Body of pancreas (tissue), 4 donors: ENCODE measurements around the gene TGM6. TPM values are rescaled to one million over a fixed set of nuclear protein-coding genes. Genes with fewer than 3 reads are reported as not detected.

Experiments
- ATAC-seq: fragments of 150-250 bp; one replicate; pipeline ENCODE4 v1.9.1; 2016
- DNase-seq, 4 donors: peaks; one replicate each; pipeline ENCODE4 v3.0.0-alpha.2; 2019
- H3K27ac ChIP-seq, 4 donors: fragments of 200-600 bp; sonication (generic); 1 replicate in 3 of 4; 2 replicates in 1 of 4; pipeline versions ENCODE4 v1.5.1 to v1.6.1; 2016 to 2019; ENCODE audit warnings: mild to moderate bottlenecking in 1 of 4, mixed read lengths in 1 of 4, moderate library complexity in 1 of 4
- H3K27me3 ChIP-seq, 2 donors: fragments of 200-600 bp; sonication (generic); one replicate each; pipeline ENCODE4 v1.6.0; 2016; ENCODE audit warnings: mild to moderate bottlenecking in 1 of 2
- H3K36me3 ChIP-seq, 2 donors: fragments of 200-600 bp; sonication (generic); replicated peaks in 1 of 2; 2 replicates each; pipeline ENCODE4 v1.5.1; 2016; ENCODE audit warnings: low read depth in 2 of 2; ENCODE audit not compliant: insufficient read depth in 1 of 2
- H3K4me1 ChIP-seq: fragments of 200-600 bp; sonication (generic); one replicate; pipeline ENCODE4 v1.6.0; 2016
- H3K4me3 ChIP-seq, 2 donors: fragments of 200-600 bp; sonication (generic); 1 replicate in 1 of 2; 2 replicates in 1 of 2; pipeline ENCODE4 v1.5.1; 2016 to 2019
- H3K9me3 ChIP-seq, 3 donors: fragments of 200-600 bp; sonication (generic); 1 replicate in 2 of 3; 2 replicates in 1 of 3; pipeline ENCODE4 v1.5.1; 2016
- CTCF ChIP-seq, 7 experiments: fragments of 450-650 bp in 4 of 7; fragments of 200-600 bp in 3 of 7; sonication (generic) in 3 of 7; IDR thresholded peaks; one replicate each; pipeline ENCODE4 v1.5.1; 2016 to 2019; ENCODE audit warnings: antibody characterized with exemption in 7 of 7
- POLR2A ChIP-seq, 3 donors: fragments of 450-650 bp; IDR thresholded peaks; one replicate each; pipeline ENCODE4 v1.6.1; 2016; ENCODE audit warnings: antibody characterized with exemption in 3 of 3, mild to moderate bottlenecking in 2 of 3
- WGBS, 2 donors: methylation state at CpG; one replicate each; pipeline ENCODE4 v1.1.5; 2017; 5-methylcytosine and 5-hydroxymethylcytosine counted together
- intact Hi-C: fragments of 100-400 bp; cut with DNase I; formaldehyde crosslinking; loops from one replicate; pipeline ENCODE4 v1.15.1; 2023
- total RNA-seq, 2 donors: library from RNA; depleted of rRNA; stranded (reverse); fragments of >200 nt; gene quantifications; one replicate each; pipeline ENCODE4 v1.1.0, GENCODE V29; 2016

TGM6 gene
- total RNA-seq, 2 donors from 2014 or later = not detected

GRCh38 chr20:2381303-2381702 is 602 bp downstream of the TGM6 start:
- no peaks in the 10 kb centered on the region for H3K9me3 ChIP-seq
- 68% methylated on average over 7 of the region's 7 CpGs for WGBS, 2 donors
- ATAC-seq = no peak
- no peak overlapping the region for H3K4me3 ChIP-seq
- DNase-seq = no peak
- no peak overlapping the region for H3K27ac ChIP-seq
- H3K27me3 ChIP-seq = no peaks in the 10 kb centered on the region
- no peaks in the 10 kb centered on the region for H3K36me3 ChIP-seq
- TF ChIP-seq POLR2A (IDR thresholded peaks at IDR 0.05) (no peak), CTCF (IDR thresholded peaks at IDR 0.05) (no peak)
- intact Hi-C loops = no loop called here
- no peaks in the 10 kb centered on the region for H3K4me1 ChIP-seq

GRCh38 chr20:2382833-2383232 is 2.1 kb downstream of the TGM6 start:
- Histone ChIP-seq H3K9me3 (no peaks in the 10 kb centered on the region), H3K36me3 (no peaks in the 10 kb centered on the region), H3K27ac (no peak overlapping the region), H3K27me3 (no peaks in the 10 kb centered on the region), H3K4me1 (no peaks in the 10 kb centered on the region), H3K4me3 (no peak overlapping the region)
- no peak for ATAC-seq
- no peak for DNase-seq
- TF ChIP-seq CTCF (IDR thresholded peaks at IDR 0.05) = no peak
- no peak for TF ChIP-seq POLR2A (IDR thresholded peaks at IDR 0.05)
- intact Hi-C loops = no loop called here
- WGBS, 2 donors = 72 to 96% methylated on average over 2 of the region's 2 CpGs

GRCh38 chr20:2385026-2385425 is 4.3 kb downstream of the TGM6 start:
- intact Hi-C loops = no loop called here
- WGBS, 2 donors = 32 to 58% methylated on average over 5 of the region's 5 CpGs
- Histone ChIP-seq H3K27ac (no peak overlapping the region), H3K27me3 (no peaks in the 10 kb centered on the region), H3K36me3 (no peaks in the 10 kb centered on the region), H3K4me3 (no peak overlapping the region), H3K9me3 (no peaks in the 10 kb centered on the region), H3K4me1 (no peaks in the 10 kb centered on the region)
- DNase-seq = no peak
- TF ChIP-seq POLR2A (IDR thresholded peaks at IDR 0.05) (no peak), CTCF (IDR thresholded peaks at IDR 0.05) (no peak)
- ATAC-seq = no peak

- Histone ChIP-seq H3K4me1 (no peaks in the 10 kb centered on the region), H3K27me3 (no peaks in the 10 kb centered on the region), H3K9me3 (no peaks in the 10 kb centered on the region), H3K4me3 (no peak overlapping the region), H3K27ac (no peak overlapping the region), H3K36me3 (no peaks in the 10 kb centered on the region)
- DNase-seq (no peak), ATAC-seq (no peak)
- WGBS, 2 donors = 44 to 68% methylated on average over 6 of the region's 6 CpGs
- intact Hi-C loops = no loop called here
- no peak for TF ChIP-seq POLR2A (IDR thresholded peaks at IDR 0.05)
- TF ChIP-seq CTCF (IDR thresholded peaks at IDR 0.05) = no peak
These were observed 4.8 kb downstream of the TGM6 start for GRCh38 chr20:2385496-2385895.

GRCh38 chr20:2386516-2387179 is 5.9 kb downstream of the TGM6 start:
- Histone ChIP-seq H3K4me1 (no peaks in the 10 kb centered on the region), H3K27me3 (no peaks in the 10 kb centered on the region), H3K9me3 (no peaks in the 10 kb centered on the region), H3K27ac (no peak overlapping the region), H3K4me3 (no peak overlapping the region), H3K36me3 (no peaks in the 10 kb centered on the region)
- intact Hi-C loops = no loop called here
- no peak for DNase-seq
- 60 to 76% methylated on average over 5 of the region's 5 CpGs for WGBS, 2 donors
- TF ChIP-seq CTCF (IDR thresholded peaks at IDR 0.05) (no peak), POLR2A (IDR thresholded peaks at IDR 0.05) (no peak)
- no peak for ATAC-seq
